ENCODE data around the gene ADARB2.

Gene ADARB2

DNA sequence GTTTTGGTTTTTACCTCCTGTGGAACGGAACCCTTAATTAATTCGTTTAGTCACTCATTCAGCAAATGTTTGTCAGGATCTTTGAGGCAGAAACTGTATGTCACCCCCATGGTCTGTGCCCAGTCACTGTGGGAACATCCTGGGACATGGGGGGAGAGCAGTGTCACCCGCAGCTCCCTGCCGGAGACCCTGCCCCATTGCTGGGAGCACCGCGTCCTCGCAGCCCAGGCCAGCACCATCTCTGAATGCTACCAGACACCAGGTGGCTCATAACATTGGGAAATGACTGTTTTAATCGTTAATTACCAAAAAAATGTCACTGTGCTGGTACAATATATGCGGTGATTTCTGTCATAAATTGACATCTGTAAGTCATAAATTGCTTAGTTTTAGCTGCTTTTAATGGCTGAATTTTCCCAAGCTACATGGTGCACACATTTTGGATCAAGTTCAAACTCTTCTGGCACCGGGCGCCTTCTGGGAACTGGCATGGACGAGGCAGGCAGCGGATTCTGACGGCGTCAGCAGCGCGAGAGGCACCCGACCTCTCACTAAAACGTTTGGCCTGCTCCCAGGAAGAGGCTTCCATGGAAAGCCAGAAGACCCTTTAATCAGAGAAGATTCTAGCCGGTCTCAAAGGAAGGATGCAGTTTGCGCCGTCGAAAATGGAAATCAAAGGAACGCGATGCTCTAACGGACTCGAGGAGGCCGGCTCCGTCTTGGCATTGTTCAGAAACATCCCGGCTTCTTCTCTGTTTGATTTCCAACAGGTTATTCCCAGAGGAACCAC, 184.2 kb downstream of the ADARB2 start:
- TF ChIP-seq, protein P1, sequence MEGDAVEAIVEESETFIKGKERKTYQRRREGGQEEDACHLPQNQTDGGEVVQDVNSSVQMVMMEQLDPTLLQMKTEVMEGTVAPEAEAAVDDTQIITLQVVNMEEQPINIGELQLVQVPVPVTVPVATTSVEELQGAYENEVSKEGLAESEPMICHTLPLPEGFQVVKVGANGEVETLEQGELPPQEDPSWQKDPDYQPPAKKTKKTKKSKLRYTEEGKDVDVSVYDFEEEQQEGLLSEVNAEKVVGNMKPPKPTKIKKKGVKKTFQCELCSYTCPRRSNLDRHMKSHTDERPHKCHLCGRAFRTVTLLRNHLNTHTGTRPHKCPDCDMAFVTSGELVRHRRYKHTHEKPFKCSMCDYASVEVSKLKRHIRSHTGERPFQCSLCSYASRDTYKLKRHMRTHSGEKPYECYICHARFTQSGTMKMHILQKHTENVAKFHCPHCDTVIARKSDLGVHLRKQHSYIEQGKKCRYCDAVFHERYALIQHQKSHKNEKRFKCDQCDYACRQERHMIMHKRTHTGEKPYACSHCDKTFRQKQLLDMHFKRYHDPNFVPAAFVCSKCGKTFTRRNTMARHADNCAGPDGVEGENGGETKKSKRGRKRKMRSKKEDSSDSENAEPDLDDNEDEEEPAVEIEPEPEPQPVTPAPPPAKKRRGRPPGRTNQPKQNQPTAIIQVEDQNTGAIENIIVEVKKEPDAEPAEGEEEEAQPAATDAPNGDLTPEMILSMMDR (IDR thresholded peaks at IDR 0.05; ENCODE audit: borderline replicate concordance, control extremely low read depth, extremely low read depth, insufficient read depth, missing control alignments): no peak
- no peak for DNase-seq (ENCODE audit: low spot score)
- in situ Hi-C loops (cut with MboI; ENCODE audit: low sequenced_read_pairs, unreplicated experiment): no loop called here

DNA sequence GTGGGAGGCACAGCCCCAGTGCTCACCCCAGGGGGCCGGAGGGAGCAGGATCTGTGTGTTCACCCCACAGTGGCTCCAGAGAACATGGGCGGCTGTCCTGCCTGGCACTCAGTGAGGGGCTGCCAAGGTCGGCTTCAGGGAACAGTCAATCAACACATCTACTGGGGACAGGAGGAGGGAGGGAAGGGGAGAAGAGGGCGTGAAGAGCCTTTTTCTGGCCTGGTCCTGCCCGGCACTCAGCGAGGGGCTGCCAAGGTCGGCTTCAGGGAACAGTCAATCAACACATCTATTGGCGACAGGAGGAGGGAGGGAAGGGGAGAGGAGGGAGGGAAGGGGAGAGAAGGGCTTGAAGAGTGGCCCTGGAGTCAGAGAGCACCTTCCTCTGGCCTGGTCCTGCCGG, 184.9 kb downstream of the ADARB2 start:
- in situ Hi-C loops (cut with MboI; ENCODE audit: low sequenced_read_pairs, unreplicated experiment): no loop called here
- TF ChIP-seq, protein P1 (IDR thresholded peaks at IDR 0.05; ENCODE audit: borderline replicate concordance, control extremely low read depth, extremely low read depth, insufficient read depth, missing control alignments): no peak
- no peak for DNase-seq (ENCODE audit: low spot score)

DNA sequence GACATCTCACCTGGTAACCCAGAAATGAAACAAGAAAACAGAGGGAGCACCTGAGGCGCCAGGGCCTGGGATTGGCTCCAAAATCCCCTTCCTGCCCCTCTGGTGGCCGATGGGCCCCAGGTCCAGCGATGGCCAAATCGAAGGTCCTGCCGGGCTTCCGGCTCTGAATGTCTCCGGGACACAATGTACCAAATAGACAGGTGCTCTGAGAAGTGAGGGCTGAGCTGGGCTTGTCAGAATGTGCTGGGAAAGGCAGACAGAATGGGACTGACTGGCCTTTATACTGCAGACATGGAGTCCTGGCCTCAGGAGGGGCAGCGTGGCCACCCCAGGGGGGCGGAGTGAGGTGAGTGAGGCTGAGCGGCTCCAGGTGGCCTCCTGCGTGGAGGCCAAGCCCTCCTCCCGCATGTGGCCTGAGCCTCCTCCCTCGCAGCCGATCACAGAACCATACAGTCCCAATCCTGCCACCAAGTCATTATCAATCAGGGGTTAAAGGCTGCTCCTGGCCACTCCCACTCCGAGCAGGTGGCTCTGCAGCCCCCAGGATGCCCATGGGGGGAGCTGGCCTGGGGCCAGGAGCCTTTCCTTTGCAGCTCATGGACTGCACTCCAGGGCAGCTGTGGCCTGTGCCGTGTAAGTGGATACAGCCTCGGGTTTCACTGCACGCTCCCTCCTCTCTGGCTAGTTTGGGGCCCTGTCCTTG, 185.5 kb downstream of the ADARB2 start:
- in situ Hi-C loops (cut with MboI; ENCODE audit: low sequenced_read_pairs, unreplicated experiment): no loop called here
- DNase-seq (ENCODE audit: low spot score): no peak
- TF ChIP-seq, protein P1 (IDR thresholded peaks at IDR 0.05; ENCODE audit: borderline replicate concordance, control extremely low read depth, extremely low read depth, insufficient read depth, missing control alignments): no peak

DNA sequence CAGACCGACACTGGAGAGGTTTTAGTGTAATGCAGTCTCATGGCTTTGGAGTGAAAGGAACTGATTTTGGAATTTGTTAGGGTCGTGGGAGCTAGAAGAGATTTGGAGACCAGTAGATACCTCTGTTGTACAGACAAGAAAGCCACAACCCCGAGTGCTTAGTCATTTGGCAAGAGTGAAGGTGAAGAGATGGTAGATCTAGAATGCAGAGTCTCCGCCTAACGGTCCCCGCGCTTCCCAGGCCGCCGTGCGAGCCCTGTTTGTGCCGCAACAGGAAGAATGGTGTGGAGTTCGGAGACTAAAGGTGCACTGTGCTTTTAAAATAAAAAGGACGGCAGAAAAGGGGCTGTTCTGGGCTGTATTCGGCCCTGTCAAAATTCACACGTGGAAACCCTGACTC, 186.7 kb downstream of the ADARB2 start:
- TF ChIP-seq, protein P1 (IDR thresholded peaks at IDR 0.05; ENCODE audit: borderline replicate concordance, control extremely low read depth, extremely low read depth, insufficient read depth, missing control alignments): no peak
- in situ Hi-C loops (cut with MboI; ENCODE audit: low sequenced_read_pairs, unreplicated experiment): no loop called here

DNA sequence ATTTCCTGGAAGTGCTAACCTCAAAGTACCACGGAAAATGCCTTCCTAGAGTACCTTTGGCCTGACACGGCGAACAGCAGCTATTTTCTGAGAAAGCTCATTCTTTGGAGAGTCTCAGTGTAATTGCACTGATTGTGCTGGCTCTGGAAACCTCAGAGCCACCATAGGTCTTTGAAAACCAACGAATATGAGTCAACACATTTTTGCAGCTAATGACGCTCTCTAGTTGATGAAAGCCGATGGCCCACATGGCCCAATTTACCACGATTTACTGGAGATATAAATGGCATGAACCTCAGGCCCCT, 187.1 kb downstream of the ADARB2 start:
- TF ChIP-seq, protein P1 (IDR thresholded peaks at IDR 0.05; ENCODE audit: borderline replicate concordance, control extremely low read depth, extremely low read depth, insufficient read depth, missing control alignments): no peak
- DNase-seq (ENCODE audit: low spot score): no peak

More for the DNA sequence above, 186.7 kb downstream of the ADARB2 start:
- DNase-seq (ENCODE audit: low spot score): no peak

DNA sequence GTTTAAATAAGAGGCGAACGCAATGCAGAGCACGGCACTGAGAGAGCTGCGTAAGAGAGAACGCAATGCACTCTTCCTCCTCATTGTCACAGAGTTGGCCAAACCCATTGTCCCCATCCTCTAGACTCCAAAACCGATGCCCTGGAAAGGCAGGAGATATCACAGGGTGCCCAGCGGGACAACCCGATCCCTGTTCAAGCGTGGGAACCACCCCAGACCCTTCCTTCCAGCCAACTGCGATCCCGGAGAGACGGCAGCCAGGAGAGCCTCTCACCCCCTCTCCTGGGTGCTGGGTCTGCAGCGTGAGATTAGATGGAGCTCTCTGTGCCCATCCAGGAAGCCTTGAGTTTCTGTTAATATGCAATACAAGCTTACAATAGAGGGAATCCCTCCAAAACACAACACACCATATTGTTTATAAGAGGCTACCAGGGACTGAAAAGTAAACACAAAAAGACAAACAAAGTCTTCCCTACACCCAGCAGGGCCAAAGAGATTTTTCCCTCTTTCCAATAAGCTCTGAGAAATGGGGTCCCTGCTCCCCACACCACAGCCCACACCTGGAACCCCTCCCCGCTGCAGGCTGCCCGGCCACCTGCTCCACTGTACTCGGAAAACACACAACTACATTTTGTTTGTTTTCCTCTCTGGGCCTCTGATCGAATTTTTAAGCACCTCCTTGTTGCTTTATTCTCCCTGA, 187.6 kb downstream of the ADARB2 start:
- TF ChIP-seq, protein P1 (IDR thresholded peaks at IDR 0.05; ENCODE audit: borderline replicate concordance, control extremely low read depth, extremely low read depth, insufficient read depth, missing control alignments): no peak
- DNase-seq (ENCODE audit: low spot score): no peak
- in situ Hi-C loops (cut with MboI; ENCODE audit: low sequenced_read_pairs, unreplicated experiment): no loop called here

More for the DNA sequence above, 187.1 kb downstream of the ADARB2 start:
- in situ Hi-C loops (cut with MboI; ENCODE audit: low sequenced_read_pairs, unreplicated experiment): no loop called here

Data from GM13976 (cell line).